GM12892 (cell line): Measurements from ENCODE around the gene PARP4.
"Not testable (repeated sequence)": the region's sequence is repeated elsewhere in the genome, so short reads cannot be mapped to it uniquely, and the experiment has no call there.

Source experiments
- POLR2A ChIP-seq: IDR thresholded peaks from 2 replicates; pipeline ENCODE4 v1.6.1; 2011; ENCODE audit warnings: low read depth, low read length, control low read depth
- POLR2AphosphoS5 ChIP-seq: IDR thresholded peaks from 2 replicates; pipeline ENCODE4 v1.6.1; 2011; ENCODE audit warnings: low read depth, low read length, control low read depth
- TAF1 ChIP-seq: IDR thresholded peaks from 2 replicates; pipeline ENCODE4 v1.6.1; 2011; ENCODE audit warnings: low read depth, mild to moderate bottlenecking, control low read depth, low read length, borderline replicate concordance

DNA sequence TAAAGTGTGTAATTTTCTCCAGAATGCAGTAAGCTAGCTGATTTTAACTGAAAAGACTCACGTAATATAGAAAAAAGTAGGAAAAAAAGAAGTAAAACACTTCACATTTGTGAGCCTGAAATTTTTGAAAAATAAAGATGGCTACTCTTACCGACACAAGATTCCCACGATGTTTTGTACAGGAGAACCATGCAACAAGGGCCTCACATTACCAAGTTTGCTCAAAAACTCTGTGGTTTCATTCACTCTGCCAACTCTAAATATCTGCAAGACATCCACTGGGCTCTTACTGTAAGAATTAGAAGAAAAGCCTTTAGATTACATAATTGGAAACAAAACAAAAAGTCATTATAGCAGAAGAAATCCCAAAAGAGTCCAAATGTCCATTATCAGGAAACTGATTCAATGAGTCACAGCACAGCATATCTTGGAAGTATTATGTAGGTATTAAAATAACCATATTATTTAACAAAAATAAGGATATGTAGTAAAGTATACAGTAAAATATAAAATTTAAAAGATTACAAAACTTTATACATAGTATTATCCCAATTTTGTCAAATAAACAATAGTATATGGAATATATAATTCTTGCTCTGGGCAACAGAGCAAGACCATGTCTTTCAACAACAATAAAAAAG is 26.4 kb downstream of the PARP4 start:
- TF ChIP-seq TAF1, POLR2A, POLR2AphosphoS5: not testable (repeated sequence)
